Forelimb muscle (tissue), 1 donor: Measurements from ENCODE around the gene NOL11. TPM values are rescaled to one million over a fixed set of nuclear protein-coding genes. Genes with fewer than 3 reads are reported as not detected.
"Not testable (repeated sequence)": the region's sequence is repeated elsewhere in the genome, so short reads cannot be mapped to it uniquely, and the experiment has no call there.

ENCODE experiments used
- DNase-seq: peaks from one replicate; pipeline ENCODE4 v3.0.0-alpha.2; 2013; ENCODE audit warnings: low read depth
- polyA plus RNA-seq: library from polyadenylated mRNA; unstranded; fragments of 120-200 nt; gene quantifications from one replicate; pipeline ENCODE4 v1.2.1, GENCODE V29; 2013; ENCODE audit not compliant: insufficient read length

Gene NOL11
- polyA plus RNA-seq, 1 donor, result 60.4 TPM

DNA sequence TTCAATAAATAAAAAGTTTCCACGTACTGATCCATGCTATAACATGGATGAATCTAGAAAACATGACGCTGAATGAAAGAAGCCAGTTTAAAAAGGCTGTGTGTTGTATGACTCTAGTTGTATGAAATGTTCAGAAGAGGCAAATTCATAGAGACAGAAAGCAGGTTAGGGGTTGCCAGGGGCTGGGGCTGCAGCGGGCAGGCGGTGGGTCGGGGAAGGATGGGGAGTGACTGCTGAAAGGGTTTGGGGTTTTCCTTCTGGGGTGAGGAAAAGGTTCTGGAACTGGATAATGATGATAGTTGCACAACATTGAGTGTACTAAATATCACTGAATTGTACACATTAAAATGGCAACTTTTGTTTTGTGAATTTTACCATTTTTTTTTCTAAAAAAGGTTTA is 36.3 kb downstream of the NOL11 start:
- DNase-seq, result no peak

DNA sequence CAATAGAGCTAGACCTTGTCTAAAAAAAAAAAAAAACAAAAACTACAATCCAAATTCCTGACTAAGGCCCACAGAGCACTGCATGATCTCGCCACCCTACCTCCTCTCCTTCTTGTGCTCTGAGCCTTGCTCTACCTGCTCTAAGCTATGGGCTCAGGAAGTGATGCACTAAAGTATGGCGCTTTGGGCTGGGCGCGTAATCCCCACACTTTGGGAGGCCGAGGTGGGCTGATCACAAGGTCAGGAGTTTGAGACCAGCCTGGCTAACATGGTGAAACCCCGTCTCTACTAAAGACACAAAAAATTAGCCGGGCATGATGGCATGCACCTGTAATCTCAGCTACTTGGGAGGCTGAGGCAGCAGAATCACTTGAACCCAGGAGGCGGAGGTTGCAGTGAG is 37.0 kb downstream of the NOL11 start:
- not testable (repeated sequence) for DNase-seq

DNA sequence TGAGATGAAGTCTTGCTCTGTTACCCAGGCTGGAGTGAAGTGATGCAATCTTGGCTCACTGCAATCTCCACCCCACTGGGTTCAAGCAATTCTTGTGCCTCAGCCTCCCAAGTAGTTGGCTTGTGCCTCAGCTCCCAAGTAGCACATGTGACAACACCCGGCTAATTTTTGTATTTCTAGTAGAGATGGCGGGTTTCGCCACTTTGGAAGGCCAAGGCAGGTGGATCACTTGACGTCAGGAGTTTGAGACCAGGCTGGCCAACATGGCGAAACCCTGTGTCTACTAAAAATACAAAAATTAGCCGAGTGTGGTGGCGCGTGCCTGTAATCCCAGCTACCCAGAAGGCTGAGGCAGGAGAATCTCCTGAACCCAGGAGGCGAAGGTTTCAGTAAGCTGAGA is 39.0 kb downstream of the NOL11 start:
- not testable (repeated sequence) for DNase-seq

DNA sequence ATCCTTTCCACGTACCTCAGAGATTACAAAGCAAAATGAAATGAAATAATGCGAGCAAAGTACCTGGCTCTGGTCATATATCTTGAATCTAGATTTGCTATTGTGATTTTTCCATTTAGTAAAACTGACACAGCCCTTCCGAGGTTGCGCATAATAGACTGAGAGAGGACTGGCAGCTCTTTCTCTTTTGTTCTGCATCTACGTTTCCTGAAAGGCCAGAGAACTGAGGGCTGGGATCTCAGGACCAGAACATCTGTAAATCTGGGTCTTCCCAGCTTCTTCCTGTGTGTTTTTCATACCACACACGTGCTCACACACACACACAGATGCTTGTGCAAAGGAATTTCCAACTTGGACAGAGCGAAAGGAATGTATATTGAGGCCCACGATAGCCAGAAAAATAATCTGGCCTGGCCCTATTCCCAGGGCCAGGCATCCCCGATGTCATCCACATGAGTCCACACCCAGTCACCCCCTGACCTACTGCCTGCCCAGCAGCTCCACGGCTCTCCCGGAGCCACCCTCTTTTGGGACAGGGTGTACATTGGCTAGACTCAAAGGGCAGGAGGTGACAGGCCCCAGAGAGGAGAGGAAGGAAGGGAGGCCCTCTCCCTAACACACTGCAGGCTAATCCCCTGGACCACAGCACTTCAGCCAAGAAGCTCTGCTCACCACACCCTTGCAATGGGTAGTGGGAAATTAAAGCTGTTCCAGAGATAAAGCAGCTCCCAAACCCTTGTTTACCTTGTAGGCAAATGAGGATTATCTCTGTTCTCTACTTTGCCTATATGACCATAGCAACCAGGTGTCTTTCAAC is 41.8 kb downstream of the NOL11 start:
- peak; percentile 47 for DNase-seq

DNA sequence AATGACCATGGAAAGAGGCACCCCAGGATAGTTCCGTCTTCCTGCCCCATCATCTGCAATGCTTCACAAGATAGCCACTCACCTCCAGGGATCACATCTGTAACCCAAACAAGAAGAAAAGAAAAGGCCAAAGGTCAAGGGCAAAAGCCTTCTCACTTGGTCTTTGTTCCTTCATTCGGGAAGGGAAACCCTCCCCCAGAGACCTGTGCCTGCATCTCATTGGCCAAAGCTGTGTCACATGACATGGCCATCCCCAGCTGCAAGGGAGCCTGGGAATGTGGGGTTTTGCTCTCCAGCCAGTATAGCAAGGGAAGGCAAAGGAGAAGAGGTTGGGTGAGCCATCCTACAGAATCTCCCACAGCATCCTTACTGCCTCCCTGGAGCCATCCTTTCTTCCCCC is 47.9 kb downstream of the NOL11 start:
- DNase-seq, result no peak

DNA sequence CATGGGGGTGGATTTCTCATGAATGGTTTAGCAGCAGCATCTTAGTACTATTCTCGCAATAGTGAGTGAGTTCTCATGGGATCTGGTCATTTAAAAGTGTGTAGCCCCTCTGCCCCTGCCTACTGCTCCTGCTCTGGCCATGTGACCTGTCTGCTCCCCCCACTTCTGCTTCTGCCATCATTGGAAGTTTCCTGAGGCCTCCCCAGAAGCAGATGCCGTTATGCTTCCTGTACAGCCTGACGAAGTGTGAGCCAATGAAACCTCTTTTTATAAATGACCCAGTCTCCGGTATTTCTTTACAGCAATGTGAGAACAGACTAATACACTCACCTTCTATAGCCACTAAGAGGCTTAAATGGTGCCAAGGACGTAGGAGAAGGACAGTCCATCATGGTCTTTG is 51.5 kb downstream of the NOL11 start:
- no peak for DNase-seq

DNA sequence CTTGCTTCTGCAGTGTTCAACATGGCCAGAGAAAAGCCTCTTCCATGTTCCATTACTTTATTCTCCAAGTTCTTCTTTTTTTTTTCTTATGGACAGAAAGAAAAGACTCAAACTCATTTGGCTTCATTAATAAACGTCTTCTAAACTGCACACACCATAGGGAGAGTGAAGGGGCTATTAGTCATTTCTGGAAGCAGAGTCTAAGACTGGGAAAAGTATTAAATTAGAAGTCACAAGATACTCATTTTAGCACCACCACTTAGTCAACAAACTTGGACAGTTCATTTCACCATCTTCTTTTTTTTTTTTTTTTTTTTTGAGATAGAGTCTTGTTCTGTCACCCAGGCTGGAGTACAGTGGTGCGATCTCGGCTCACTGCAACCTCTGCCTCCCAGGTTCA is 52.8 kb downstream of the NOL11 start:
- no peak for DNase-seq

DNA sequence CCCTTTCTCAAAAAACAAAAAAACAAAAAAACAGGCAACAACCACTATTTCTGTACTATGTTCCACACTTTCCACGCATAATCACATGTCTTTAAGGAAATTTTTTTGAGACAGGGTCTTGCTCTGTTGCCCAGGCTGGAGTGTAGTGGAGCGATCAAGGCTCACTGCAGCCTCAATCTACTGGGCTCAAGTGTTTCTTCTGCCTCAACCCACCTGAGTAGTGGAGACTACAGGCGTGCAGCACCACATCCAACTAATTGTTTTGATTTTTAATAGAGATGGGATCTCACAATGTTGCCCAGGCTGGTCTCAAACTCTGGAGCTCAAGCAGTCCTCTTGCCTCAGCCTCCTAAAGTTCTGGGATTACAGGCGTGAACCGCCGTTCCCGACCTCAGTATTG is 54.9 kb downstream of the NOL11 start:
- no peak for DNase-seq

DNA sequence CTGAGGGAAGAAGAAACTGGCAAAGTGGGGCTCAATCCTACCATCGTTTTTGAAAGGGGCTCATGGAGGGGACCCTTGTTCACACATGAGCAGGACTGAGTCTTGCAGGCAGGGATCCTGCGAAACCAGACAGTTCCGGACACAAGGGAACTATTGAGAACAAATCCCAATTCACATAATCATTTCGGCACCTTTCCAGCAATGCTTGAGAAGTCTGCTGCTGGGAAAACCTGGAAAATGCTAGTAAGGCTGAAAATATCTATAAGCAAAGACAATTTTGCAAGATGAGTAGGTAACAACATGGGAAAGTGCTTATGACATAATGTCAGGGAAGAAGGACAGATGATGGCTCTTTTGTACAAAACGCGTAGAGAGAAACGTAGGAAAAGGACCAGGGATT is 55.5 kb downstream of the NOL11 start:
- no peak for DNase-seq

DNA sequence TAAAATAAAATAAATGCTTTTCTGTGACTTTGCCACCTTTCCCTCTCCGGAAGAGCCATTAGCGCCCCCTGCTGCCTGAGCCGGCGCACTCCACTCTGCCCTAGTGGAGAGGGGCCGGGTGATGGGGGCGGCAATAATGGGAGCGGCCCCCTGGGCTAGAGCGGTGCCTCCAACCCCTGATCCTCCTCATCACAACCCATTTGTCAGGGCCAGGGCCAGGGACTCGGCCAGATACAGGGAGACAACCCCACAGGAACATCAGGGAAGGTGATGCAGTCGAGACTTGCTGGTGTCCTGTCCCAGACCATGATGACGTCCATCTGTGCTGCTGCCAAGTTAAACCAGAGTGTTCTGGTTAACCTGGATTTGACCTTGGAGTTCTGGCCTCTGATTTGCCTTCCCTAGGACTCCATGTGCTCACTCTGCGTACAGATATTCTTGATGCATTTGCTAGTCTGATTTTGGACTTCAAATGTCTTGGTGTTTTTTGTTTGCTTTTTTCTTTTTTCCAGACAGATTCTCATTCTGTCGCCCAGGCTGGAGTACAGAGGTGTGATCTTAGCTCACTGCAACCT is 61.4 kb downstream of the NOL11 start:
- peak; percentile 69 for DNase-seq

DNA sequence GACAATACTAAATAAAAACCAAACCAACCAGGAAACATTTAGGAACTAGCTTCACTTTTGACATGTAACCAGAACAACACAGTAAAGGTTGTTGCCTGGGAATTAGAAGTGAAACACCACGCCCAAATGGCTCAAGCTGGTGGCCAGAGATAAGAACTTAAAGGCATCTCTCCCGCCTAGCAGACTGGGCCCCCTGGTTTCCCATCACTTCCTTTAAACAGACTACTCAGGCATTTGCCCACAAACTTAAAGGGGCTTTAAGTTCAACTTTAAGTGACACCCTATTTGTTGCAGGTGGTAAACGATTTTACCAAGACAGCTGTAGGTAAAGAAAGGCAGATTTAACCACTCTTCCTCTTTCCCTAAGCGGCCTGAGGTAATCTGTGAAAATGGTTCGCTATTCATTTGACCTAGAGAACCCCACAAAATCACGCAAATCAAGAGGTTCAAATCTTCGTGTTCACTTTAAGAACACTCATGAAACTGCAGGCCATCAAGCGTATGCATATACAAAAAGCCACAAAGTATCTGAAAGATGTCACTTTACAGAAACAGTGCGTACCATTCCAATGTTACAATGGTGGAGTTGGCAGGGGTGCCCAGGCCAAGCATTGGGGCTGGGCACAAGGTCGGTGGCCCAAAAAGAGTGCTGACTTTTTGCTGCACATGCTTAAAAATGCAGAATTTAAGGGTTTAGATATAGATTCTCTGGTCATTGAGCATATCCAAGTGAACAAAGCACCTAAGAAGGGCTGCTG is 66.8 kb downstream of the NOL11 start:
- DNase-seq, result no peak

DNA sequence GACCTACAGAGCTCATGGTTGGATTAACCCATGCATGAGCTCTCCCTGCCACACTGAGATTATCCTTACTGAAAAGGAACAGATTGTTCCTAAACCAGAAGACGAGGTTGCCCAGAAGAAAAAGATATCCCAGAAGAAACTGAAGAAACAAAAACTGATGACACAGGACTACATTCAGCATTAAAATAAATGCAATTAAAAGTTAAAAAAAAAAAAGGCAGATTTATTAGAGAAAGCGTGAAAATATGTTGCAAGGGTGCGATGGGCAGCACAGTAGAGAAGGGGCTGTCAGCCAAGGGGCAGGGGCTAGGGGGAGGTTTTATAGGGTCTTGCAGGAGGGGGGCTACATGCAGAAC is 67.4 kb downstream of the NOL11 start:
- no peak for DNase-seq

DNA sequence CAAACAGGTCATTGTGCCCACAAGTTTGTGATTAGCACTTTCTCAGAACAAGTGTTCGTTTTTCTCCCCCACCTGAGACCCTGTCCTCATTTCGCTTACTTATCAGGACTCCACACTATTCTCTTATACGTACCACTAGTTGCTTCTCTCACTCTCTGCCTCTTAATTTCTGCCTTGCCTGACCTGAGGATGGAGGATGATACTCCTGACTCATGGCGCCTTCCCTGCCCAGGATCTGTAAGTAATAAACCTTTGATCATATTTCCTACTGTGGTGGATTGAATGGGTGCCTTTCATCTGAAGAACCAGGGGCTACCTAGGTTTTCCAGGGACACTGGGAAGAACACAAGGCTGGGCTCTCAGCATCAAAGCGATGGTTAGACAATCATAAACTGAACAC is 67.8 kb downstream of the NOL11 start:
- no peak for DNase-seq

Other genes starting within 250 kb of the NOL11 start
- gene BPTF, start 107.6 kb downstream of the NOL11 start, polyA plus RNA-seq, result 58.3 TPM